Activated B cell treated with CpG ODN at 0.5 μM for 24 hours (primary cell): ENCODE measurements around the gene SLC25A5. TPM values are rescaled to one million over a fixed set of nuclear protein-coding genes. Genes with fewer than 3 reads are reported as not detected.

Experiments used
- ATAC-seq: fragments of 200-7000 bp; cut with Tn5 transposase; one replicate; pipeline ENCODE4 v1.10.0; 2021; ENCODE audit warnings: low read depth, mild to moderate bottlenecking, moderate library complexity
- CTCF ChIA-PET: fragments of 350-600 bp; sonication (Branson Sonifier 250); formaldehyde crosslinking; loops from one replicate; lab custom pipeline; 2021; ENCODE audit warnings: antibody characterized with exemption; lab: Charles Lee
- POLR2A ChIA-PET: fragments of 350-600 bp; sonication (Branson Sonifier 250); formaldehyde crosslinking; loops from one replicate; lab custom pipeline; 2021; ENCODE audit warnings: antibody characterized with exemption; lab: Charles Lee
- DNase-seq: peaks from one replicate; pipeline ENCODE4 v3.0.0; 2022
- H3K27ac Mint-ChIP-seq: one replicate; pipeline ENCODE4 v1.8.0; 2020; ENCODE audit warnings: mixed read lengths
- H3K27me3 Mint-ChIP-seq: one replicate; pipeline ENCODE4 v1.8.0; 2021; ENCODE audit warnings: mixed read lengths
- H3K36me3 Mint-ChIP-seq: one replicate; pipeline ENCODE4 v1.8.0; 2021; ENCODE audit warnings: low read depth, mixed read lengths
- H3K4me1 Mint-ChIP-seq: one replicate; pipeline ENCODE4 v1.8.0; 2021; ENCODE audit warnings: mixed read lengths
- H3K4me3 Mint-ChIP-seq: one replicate; pipeline ENCODE4 v1.8.0; 2020; ENCODE audit warnings: mild to moderate bottlenecking, mixed read lengths
- H3K9me3 Mint-ChIP-seq: one replicate; pipeline ENCODE4 v1.8.0; 2020; ENCODE audit warnings: mixed read lengths
- intact Hi-C: fragments of 100-400 bp; cut with micrococcal nuclease; formaldehyde crosslinking; loops from one replicate; pipeline ENCODE4 v1.15.1; 2024
- total RNA-seq: library from RNA; stranded (reverse); gene quantifications from 2 replicates; pipeline ENCODE4 v1.2.3, GENCODE V29; 2022
- TF ChIP-seq, protein P1 (sequence below): fragments of 200-600 bp; IDR thresholded peaks from one replicate; pipeline ENCODE4 v1.8.0; 2022; ENCODE audit warnings: antibody characterized with exemption, mild to moderate bottlenecking

The SLC25A5 gene
- total RNA-seq, 1 donor from 2014 or later = 300 TPM

DNA sequence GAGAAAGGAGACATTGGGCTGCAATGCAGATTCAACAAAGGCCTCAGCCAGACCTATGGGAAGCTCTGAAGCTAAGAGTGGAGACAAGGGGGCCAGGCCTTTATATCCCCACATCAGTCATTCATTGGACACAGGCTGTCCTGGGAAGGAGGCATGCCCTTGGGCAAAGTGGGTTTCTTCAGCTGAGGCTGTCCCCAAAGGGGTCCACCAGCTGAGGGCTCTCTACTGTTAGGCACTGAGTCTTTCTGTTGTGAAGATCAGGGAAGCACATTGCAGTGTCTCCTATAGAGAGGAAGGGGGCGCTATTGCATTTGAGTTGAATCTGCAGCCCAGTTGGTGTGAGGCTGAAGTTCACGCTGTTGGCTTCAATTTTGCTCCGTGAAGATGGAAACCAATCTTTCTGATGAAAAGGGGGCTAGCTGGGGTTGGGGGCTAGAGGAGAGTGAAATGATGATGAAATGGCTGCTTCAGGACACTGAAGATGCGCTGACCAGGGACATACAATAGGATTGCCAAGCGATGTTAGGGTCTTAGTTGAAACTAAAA is 48.0 kb downstream of the SLC25A5 start:
- Mint-ChIP-seq H3K9me3 (no peaks in the 10 kb centered on the region), H3K4me3 (no peak overlapping the region), H3K27me3 (no peaks in the 10 kb centered on the region), H3K4me1 (peaks cover 4% of the 10 kb centered on the region), H3K27ac (peak overlapping the region; percentile 26), H3K36me3 (no peaks in the 10 kb centered on the region)
- ChIA-PET CTCF (interaction anchor here (0.7 to 2.5 kb wide), 18 partner anchors 13 to 275 kb away, joined by 3 to 27 read pairs (median 4); partner anchors contain the start of gene RPL39), POLR2A (interaction anchor here (0.6 to 2.1 kb wide), 5 partner anchors 59 to 279 kb away, joined by 3 to 6 read pairs (median 3); partner anchors contain the start of gene UBE2A)
- intact Hi-C loops = loop anchor here (1.0 kb wide), 6 partner anchors 58 to 365 kb away; partner anchors contain the start of genes NKRF and UBE2A
- TF ChIP-seq, protein P1, sequence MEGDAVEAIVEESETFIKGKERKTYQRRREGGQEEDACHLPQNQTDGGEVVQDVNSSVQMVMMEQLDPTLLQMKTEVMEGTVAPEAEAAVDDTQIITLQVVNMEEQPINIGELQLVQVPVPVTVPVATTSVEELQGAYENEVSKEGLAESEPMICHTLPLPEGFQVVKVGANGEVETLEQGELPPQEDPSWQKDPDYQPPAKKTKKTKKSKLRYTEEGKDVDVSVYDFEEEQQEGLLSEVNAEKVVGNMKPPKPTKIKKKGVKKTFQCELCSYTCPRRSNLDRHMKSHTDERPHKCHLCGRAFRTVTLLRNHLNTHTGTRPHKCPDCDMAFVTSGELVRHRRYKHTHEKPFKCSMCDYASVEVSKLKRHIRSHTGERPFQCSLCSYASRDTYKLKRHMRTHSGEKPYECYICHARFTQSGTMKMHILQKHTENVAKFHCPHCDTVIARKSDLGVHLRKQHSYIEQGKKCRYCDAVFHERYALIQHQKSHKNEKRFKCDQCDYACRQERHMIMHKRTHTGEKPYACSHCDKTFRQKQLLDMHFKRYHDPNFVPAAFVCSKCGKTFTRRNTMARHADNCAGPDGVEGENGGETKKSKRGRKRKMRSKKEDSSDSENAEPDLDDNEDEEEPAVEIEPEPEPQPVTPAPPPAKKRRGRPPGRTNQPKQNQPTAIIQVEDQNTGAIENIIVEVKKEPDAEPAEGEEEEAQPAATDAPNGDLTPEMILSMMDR = no peak
- DNase-seq (peak; percentile 18), ATAC-seq (peak; percentile 96)

DNA sequence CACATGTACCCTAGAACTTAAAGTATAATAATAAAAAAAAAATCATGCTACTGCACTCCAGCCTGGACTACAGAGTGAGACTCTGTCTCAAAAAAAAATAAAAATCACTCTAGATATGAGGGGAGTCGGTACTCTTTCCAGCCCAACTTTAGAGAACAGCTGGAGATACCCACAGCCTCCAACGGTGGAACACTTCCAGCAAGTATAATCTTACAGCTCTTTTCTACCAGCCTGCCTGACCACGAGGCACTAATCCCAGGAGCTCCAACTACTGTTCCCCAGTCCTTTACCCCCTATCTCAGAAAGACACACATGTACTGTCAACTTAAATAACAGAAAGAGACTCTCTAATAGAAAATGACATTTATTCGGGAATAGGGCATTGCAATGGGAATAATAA is 50.1 kb downstream of the SLC25A5 start:
- DNase-seq (no peak), ATAC-seq (no peak)
- no peaks in the 10 kb centered on the region for H3K9me3 Mint-ChIP-seq
- TF ChIP-seq, protein P1 = no peak
- ChIA-PET POLR2A (interaction anchor here (0.6 kb wide), 1 partner anchor 237 kb away, joined by 8 read pairs; no protein-coding TSS in a partner anchor), CTCF (interaction anchor here (0.8 kb wide), 1 partner anchor 60 kb away, joined by 3 read pairs; no protein-coding TSS in a partner anchor)
- intact Hi-C loops = no loop called here
- H3K4me3 Mint-ChIP-seq = no peak overlapping the region
- no peak overlapping the region for H3K27ac Mint-ChIP-seq
- H3K36me3 Mint-ChIP-seq = no peaks in the 10 kb centered on the region
- H3K27me3 Mint-ChIP-seq = no peaks in the 10 kb centered on the region
- peaks cover 4% of the 10 kb centered on the region for H3K4me1 Mint-ChIP-seq

Other genes starting within 250 kb of the SLC25A5 start
- gene PGRMC1, start 232.2 kb upstream of the SLC25A5 start, total RNA-seq = 8.5 and 9.8 TPM in 2 replicates
- 11.0 and 11.9 TPM in 2 replicates for gene SLC25A43, start 69.1 kb upstream of the SLC25A5 start, total RNA-seq
- 27.5 and 32.0 TPM in 2 replicates for gene STEEP1, start 97.0 kb downstream of the SLC25A5 start, total RNA-seq
- gene UBE2A, start 106.1 kb downstream of the SLC25A5 start, total RNA-seq = 65.9 and 73.5 TPM in 2 replicates
- gene NKRF, start 138.0 kb downstream of the SLC25A5 start, total RNA-seq = 21.5 and 22.6 TPM in 2 replicates
- gene SEPTIN6, start 224.7 kb downstream of the SLC25A5 start, total RNA-seq = 330 and 338 TPM in 2 replicates